Hepatic stellate cell (primary cell): Measurements from ENCODE around the gene ACTN1.

ENCODE experiments used
- DNase-seq: peaks from one replicate; pipeline ENCODE4 v3.0.0; 2011; ENCODE audit warnings: low spot score

Gene ACTN1

DNA sequence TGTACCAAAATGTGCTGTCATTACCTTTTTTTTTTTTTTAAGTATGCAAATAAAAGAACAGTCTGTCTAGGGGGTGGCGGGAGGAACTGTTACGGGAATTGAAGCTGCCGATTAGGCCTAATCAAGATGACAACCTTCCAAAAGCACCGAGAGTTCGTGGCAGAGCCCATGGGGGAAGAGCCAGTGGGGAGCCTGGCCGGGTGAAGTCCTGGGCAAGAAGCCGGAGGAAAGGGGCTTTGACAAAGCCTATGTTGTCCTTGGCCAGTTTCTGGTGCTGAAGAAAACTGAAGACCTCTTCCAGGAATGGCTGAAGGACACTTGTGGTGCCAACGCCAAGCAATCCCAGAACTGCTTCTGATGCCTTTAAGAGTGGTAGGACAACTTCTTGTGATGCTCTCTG is 42.6 kb downstream of the ACTN1 start:
- DNase-seq = no peak

DNA sequence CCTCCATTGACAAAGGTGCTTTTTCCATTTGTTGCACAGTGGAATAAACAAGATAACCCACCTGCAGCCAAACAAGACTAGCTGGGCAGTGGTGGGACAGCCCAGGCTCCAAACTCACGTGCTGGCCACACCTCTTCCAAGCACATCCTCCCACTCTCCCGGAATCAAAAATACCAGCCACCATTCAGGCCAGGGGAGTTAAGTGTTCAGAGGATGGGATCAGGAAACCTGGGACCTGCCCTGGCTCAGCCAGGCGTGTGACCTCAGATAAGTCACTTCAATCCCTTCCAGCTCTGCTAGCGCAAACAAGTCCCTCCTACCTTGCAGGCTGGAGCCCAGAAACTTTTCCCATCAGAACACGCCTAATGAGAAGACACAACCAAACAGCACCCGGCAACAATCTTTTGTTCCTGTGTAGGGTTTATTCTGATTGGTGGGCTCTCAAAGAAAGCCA is 43.3 kb downstream of the ACTN1 start:
- DNase-seq = no peak

DNA sequence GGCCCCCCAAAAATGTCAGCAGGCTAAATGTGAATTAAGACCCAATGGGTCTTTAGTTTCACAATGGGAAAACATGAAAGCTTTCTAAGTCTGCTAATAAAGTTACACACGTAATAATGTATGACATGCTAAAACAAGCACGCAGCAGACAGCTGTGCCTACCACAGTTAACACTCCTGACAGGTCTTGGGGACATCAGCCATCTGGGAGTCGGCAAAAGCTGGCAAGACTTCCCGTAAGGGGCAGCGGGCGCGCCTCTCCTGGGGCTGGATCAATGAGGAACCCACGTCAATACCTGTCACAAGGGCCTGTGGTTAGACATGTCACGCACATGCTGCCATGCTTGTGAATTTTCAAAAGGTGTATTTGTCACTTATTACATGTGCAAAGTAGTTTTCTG is 45.0 kb downstream of the ACTN1 start:
- no peak for DNase-seq

DNA sequence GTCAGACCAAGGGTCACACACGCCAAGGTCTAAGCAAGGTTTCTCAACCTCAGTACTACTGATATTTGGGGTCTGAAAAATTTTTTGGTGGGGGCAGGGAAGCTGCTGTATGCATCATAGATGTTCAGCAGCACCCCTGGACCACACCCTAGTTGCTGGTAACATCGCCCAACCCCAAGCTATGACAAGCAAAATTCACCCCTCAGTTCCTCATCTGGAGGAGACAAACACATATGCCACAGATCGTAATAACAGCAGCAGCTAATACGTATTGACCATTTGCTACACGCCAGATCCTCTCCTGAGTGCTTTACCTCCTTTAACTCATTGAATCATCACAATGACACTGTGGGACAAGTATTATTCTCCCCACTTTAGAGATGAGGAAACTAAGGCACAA is 46.4 kb downstream of the ACTN1 start:
- no peak for DNase-seq

DNA sequence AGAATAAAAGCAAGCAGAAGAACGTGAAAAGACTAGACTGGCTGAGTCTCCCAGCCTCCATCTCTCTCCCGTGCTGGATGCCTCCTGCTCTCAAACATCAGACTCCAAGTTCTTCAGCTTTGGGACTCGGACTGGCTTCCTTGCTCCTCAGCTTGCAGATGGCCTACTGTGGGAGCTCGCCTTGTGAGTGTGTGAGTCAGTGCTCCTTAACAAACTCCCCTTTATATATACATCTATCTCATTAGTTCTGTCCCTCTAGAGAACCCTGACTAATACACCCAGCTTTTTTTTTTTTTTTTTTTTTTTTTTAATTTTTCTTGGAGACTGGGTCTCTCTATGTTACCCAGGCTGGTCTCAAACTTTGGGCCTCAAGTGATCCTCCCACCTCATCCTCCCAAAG is 46.9 kb downstream of the ACTN1 start:
- DNase-seq = no peak

DNA sequence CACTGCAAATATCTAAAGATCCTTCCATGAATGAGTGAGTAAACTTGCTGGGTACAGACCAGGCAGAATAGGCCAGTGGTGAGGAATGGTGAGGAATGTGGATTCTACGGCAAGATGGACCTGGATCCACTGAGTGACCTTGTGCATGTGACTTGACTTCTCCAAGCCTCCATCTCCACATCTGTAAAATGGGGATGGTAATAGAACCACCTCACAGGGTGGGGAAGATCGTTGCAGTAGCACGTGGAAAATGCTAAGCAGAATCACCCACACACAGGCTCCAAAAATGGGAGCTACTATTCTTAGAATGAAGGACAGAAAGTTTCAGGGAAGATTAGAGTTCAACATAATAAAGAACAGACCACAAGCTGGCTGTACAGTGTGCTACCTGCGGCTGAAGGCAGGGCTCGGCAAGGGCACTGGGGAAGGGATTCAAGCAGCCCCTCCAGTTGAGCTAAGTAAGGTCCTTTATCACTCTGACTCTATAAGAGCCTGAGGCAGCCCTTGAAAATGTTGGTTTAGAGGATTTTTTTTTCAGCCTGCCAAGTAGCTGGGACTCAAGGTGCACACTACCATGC is 47.5 kb downstream of the ACTN1 start:
- DNase-seq = no peak

DNA sequence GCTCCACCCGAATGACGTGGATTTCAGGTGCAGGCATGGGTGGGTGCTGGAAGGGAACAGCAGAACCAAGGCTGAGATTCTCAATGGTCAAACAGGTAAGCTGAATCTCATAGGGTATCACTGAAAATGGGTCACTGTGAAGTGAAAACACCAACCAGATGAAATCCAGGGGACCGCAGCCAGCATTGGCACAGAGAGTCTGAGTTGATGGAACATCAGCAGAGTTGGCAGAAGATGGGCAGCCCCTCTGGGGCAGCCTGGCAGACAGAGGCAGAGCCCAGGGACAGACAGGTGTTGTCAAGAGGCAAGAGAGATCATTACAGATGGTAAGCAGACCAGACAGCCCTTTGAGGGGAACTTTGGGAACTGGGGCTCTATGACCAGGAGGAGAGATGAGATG is 48.0 kb downstream of the ACTN1 start:
- DNase-seq = no peak

DNA sequence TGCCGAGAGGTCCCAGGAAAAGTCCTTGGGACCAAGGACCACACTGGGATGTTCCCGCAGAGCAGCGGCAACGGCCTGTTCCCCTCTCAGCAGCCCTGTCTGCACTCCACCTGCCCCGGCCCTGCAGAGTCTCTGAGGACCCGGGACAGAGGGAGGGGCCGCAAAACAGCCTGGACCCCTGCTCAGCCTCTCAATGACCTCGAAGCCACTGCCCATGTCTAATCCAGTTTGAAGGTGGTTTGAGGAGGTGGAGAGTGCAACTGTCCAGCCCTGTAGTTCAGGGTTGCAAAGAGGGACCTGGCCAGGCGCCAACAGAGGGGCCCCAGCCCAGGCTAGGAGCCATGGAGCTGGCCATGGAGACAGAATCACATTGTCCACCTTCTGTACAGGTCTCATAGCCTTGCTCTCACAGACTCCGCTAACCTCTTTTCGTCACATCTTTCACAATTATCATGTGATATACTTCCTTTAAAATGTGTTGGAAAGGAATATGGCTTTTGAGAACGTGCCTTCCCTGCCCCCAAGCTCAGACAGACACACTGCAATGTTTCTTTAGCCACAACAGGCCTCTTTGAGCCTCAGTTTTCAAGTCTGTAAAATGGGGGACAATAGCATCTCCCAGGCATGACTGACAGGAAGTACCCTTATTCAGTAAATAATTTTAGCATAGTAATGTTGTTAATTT is 49.3 kb downstream of the ACTN1 start:
- DNase-seq = no peak

DNA sequence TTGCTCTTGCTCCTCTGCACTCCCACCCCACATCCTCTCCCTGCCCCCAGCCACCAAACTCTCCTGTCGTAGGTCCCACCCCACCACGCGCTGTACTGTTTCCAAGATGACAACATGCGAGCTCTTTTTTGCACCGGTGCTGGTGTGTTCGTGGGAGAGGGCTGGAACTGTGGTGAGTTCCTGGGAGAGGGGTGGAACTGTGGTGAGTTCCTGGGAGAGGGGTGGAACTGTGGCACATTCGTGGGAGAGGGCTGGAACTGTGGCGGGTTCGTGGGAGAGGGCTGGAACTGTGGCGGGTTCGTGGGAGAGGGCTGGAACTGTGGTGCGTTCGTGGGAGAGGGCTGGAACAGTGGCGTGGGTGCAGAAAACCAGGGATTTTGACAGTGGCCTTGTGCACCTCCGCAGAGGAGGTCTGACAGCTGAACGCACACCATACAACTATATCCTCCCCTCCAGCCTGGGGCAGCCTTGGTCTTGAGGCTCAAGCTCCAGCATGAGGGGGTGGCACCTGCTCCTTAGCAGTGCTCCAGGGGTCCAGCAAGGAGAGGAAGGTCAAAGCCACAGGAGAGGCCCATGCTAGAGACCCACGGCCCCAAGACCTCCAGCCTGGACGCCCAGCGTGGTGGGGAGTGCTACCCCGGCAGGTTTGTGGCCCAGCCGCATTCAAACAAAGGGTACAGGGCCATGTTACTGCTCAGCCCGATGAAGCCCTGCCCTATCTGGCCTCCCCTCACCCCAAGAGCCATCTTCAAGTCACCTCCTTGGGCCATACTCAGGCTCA is 50.1 kb downstream of the ACTN1 start:
- no peak for DNase-seq

DNA sequence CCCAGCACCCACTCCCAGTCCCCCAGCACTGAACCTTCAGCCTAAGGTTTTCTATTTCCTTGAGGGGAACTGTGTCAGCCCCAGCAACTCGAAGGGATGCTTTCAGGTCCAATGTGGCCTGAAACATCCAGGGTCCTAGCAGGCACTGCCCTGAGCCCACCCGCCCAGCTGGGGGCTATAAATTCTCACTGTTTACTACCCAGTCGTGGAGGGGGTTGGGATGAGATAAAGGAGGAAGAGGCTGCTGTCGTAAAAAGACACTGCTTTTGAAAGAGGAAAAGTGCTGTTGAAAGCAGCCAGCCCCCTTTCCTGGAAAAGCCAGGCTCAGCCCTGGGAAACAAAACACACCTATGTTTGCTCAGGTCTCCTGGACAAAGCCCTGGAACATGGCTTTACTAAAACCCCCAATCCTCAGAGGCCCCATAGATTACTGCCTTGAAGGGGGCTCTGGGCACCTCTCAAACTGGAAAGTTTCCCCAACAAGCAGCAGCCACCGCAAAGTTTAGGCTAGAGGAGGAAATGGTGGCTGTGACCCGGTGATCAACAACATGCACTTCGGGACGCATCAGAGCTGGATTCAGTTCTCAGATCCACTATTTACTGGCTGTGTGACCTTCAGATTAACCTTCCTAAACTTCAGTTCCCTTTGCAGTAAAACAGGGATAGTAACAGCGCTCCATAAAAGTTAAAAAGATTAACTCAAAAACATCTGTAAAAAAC is 51.0 kb downstream of the ACTN1 start:
- no peak for DNase-seq

DNA sequence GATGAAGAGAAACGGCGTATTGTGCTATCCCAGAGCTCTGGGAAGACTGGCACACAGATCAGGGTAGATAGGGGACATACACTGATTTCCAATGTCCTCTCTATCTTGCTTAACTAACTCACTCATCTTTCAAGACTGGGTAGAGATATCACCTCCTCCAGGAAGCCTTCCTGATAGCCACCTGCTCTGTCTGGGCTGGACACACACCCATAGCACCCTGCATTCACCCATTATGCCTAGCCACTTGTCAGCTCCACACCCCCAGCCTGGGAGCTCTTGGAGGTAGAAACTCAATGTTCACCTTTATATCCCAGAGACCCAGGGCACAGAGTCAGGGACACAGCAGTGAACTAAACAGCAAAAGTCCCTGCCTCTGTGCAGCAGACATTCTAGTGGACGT is 52.0 kb downstream of the ACTN1 start:
- DNase-seq = no peak

DNA sequence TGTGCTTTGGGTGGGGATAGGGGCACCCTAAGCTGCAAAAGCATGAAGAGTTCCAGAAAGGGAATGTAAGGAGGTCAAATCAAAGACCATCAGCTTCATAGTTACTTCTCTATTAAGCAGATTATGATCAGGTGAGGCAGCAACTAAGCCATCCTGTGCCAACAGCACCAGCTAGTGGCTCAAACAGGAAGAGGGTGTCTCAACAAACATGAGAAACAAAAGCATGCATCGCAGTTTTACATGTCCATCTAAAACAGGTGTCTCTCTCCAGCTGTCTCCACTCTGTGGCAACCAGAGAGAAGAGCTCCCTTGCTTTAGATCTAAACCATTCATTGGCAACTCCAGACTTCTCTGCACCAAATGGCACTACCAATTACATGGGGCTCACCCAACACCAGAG is 52.9 kb downstream of the ACTN1 start:
- DNase-seq = no peak

DNA sequence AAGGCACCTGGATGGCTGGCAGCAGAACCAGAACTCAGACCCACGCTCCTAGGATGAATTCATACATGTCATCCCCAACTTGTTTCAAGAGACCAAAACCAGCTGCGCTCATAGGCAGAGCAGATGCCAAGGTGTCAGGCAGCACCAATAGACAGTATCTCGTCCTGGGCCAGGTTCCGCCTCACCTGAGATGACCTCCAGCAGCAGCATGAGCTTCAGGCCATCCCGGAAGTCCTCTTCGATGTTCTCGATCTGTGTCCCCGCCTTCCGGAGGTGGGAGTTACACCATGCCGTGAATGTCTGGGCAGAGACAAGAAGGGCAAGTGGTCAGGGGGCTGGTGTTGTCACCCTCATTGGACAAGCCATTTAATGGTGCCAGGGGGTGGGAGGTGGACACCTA is 53.7 kb downstream of the ACTN1 start:
- no peak for DNase-seq

DNA sequence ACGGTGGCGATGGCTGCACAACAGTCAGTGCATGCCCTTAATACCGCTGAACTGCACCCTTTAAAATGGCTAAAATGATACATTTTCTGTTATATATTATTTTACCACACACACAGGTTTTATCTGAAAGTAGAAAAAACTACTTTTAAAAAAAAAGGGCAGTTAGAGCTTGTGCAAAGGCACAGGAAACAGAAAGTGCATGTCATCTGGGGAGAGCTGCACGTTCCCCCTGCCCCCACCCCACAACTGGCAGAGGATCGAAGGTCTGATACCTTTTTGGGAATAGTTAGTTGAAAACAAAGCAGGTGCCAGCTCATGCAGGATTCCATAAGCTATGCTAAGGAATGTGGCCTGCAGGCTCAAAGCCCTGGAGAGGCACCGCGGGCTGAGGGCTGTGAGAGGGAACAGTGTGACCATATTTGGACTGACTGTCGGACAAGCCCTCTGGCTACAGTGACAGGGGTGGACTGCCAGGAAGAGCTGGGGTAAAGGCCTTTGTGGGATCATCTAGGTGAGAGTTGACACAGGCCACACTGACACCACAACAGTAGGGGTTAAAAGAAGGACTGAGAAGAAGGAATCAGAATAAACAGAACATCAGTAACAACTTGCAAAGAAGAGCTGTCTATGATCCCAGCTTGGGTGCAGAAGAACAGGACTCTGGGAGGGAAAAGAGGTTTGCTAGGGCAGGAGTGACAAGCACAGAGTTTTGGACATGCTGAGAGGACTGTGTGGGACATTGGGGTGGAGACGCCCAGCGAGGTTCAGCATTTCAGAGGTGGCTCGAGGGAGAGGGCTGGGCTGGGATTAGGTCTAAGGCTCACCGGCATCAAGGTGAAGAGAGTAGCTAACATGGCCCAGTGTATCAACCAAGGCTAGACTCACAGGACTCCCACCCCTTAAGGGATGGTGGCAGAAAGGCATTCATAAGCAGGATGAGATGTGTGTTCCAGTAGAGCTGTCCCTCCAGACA is 54.6 kb downstream of the ACTN1 start:
- peak; percentile 57 for DNase-seq

DNA sequence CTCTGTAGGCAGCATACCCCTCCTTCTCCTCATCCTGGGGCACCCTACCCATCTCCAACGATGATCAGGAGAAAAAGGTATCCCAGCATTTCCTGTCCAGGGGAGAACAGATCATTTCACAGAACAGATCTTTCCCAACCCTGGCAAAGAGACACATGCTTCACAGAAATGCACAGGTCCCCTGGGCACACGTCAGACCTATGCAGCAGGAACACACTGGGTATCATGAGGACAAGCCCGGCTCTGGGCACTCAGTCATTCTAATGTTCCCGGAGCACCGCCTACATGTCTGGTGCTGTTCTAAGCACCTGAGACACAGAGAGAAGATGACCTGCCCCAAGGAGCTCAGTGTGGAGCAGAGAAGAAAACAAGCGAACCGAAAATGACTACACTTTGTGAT is 56.2 kb downstream of the ACTN1 start:
- no peak for DNase-seq

DNA sequence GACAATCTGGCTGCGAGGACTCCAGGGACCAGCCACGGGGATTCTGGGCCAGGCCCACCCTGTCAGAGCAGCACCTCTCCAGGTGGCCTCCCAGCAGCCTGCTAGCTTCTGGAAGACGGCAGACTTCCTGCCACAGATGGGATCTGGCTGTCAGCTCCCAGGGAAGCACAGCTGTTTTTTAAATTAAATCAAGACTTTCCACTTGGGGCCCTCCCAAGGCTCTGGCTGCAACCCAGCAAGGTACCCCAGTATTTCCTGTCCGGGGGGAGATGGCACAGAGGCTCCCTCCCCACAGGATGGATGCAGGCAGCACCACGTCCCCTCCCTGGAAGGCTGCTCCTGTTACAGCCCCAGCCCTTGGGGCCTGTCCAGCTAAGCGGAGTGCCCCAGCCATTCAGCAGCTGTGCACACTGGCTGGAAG is 56.9 kb downstream of the ACTN1 start:
- no peak for DNase-seq

DNA sequence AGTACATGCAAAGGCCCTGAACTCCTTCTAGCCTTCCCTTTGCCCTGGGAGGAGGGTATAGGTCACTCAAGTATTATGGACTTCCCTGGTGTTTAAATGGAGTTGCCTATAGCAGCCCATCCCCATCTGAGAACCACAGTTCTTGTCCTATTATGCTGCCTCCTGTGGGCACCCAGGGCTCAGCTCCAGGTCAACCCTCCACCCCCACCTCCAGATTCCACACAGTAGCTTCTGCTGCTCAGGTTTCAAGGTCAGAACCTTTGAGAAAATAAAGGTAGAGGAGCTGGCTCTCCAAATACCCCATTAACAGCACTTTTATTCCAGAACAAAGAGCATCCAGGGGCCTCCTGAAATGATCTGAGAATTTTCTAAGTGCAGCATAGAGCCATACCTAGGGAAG is 57.4 kb downstream of the ACTN1 start:
- no peak for DNase-seq

DNA sequence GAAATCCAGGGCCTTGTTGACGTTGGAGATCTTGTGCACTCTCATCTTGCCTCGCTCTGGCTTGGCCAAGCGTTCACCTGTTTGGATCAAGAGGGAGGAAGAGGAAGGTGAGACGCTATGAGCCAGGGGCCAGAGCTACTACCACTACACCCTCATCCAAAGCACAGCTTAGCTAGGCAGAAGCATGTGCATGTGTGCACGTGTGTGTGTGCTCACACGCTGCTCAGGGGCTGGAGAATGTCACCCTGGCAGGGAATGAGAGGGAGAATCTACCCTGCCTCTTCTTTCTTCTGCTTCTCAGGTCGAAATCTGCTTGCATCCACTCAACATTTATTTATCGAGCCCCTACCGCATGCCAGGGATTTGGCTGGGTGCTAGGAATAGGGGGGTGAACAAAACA is 58.1 kb downstream of the ACTN1 start:
- DNase-seq = no peak

DNA sequence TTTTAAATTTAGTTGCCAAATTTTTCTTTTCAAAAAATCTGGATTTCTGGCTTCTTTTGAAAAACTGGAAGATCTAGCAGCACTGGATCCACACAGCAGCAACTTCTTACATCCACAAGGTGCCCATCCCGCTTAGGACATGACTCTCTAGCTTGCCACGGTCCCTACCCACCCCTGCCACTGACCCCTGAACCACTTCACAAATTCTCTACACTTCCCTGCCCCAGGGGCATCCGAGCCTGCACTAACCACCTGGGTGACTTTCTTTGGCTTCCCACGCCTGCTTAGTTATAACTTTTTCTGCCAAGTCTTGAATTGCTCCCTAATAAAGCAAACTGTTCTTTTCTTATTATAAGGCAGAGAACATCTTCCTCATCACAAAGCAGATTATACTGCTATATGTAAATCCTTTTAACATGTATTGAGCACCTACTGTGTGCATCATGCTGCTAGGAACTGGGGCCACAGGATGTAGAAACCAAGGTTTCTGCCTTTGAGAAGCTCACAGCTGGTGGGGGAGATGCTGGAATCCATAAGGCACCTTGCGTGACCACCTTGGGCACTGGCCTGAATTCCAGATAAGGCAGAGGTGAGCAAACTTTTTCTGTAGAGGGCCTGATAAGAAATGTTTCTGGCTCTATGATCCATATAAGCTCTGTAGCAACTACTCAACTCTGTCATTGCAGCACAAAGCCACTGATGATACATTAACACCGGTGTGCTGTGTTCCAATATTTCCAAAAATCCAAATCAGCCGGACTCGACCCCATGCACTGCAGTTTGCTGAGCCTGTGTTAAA is 59.8 kb downstream of the ACTN1 start:
- DNase-seq = no peak

DNA sequence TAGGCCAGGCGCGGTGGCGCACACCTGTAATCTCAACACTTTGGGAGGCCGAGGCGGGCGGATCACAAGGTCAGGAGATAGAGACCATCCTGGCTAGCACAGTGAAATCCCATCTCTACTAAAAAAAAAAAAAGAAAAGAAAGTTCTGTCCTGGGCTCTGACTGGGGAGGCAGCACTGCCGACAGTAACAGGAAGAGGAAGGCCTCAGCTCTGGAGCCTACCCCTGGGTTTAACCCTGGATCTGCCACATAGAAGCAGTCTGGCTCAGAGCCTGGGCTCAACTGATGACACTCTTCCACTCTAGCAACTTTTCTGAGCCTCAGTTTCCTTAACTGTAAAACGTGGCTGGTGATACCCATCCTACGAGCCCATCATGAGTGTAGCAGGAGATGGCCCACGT is 60.5 kb downstream of the ACTN1 start:
- no peak for DNase-seq
